Glomerular visceral epithelial cell (primary cell): ENCODE measurements around the gene GJD4.

Experiments used
- DNase-seq: peaks from one replicate; pipeline ENCODE4 v3.0.0-alpha.2; 2016; ENCODE audit errors: extremely low spot score

Gene GJD4

GRCh38 chr10:35579116-35579515 is 26.0 kb upstream of the GJD4 start:
- DNase-seq, result no peak

GRCh38 chr10:35579726-35580422 is 25.3 kb upstream of the GJD4 start:
- DNase-seq, result no peak

- DNase-seq, result no peak
These were observed 24.7 kb upstream of the GJD4 start for GRCh38 chr10:35580423-35580770.

- no peak for DNase-seq
These were observed 23.5 kb upstream of the GJD4 start for GRCh38 chr10:35581655-35582054.

DNA sequence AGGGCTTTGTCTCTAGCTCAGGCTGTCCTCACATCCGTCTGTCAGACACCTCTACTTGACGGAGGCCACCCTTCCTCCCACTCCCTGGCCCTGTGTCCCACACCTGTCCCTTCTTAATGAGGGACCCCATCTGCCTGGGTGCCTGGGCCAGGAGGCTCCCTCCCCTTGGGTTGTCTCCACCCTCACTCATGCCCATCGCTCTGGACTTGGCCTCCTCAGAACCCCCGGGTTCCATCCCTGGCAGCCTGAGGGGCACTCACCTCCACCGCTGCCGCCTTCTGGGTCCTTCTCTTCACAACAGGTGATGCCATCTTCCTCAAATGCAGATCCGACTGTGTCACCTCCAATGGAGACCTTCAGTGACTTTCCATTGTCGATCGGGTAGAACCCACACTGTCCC is 20.2 kb upstream of the GJD4 start:
- no peak for DNase-seq

DNA sequence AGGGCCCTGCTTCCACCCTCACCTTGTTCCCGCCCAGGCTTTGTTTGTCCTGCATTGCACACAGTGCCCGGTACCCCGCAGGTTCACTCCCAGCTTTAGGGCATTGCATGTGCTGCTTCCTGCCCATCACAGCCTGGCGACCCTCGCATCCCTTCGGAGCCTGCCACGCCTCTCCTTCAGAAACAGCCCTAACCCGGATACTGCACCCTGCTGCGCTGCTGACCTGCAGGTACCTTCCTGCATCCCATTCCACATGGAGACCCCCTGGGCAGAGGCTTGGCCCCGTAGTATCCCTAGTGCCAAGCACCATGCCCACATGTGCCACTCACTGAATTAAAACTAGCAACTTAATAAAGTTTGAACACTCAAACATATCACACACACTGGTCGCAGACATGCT is 19.8 kb upstream of the GJD4 start:
- DNase-seq, result no peak

GRCh38 chr10:35585903-35586535 is 19.1 kb upstream of the GJD4 start:
- no peak for DNase-seq

GRCh38 chr10:35588836-35589235 is 16.3 kb upstream of the GJD4 start:
- no peak for DNase-seq

DNA sequence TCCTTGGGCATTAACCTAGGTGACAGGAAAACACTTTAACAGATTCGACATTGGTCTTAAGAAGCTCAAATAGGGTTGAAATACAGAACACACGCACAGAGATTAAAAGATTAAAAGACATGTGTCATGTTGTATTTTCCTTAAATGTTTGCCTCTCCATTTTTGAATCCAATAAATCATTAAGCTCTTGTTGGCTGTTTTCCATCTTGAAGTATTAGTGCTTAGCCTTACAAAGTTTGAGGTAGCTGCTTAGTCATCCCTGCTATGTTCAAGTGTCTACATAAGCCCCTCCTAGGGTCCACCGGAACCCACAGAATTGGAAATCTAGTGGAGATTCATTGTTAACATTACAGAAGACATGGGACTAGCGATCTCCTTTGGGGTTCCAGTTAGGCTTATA is 12.7 kb upstream of the GJD4 start:
- DNase-seq, result no peak

DNA sequence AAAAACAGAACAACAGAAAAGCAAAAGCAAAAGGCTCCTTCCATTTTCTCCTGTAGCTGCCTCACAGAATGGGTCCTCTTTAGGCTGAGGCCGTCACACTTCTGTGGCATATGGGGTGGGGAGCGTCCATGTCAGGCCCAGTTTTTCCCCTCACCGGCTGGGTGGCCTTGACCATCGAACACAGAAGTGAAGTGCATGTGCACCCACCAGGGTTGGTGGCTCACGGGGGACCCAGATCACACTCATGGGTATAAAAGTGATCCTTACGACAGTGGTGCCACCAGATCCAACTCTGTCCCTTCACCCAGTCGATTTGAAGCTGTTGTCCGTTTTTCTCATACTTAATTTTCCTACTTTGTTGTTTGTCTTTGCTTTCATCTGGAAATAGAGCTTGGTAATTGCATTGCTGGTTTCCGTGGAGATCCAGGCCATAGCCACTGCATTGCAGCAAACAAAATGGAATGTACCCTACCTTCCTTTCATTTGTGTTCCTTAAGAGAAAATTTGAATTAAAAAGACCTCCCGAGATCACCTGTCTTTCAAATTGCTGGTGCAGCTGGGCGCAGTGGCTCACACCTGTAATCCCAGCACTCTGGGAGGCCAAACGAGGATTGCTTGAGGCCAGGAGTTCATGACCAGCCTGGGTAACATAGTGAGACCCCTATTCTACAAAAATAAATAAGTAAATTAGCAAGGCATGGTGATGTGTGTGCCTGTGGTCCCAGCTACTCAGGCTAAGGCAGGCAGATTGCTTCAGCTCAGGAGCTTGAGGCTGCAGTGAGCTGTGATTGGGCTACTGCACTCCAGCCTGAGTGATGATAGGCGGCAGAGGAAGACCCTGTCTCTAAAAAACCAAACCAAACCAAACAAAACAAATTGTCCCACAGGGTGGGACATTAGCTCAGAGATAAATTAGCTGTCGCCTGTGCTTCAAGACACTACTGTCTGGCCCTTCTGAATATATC is 10.7 kb upstream of the GJD4 start:
- DNase-seq, result no peak

GRCh38 chr10:35595106-35595505 is 10.0 kb upstream of the GJD4 start:
- no peak for DNase-seq

GRCh38 chr10:35598379-35598778 is 6.8 kb upstream of the GJD4 start:
- no peak for DNase-seq

GRCh38 chr10:35600193-35600592 is 4.9 kb upstream of the GJD4 start:
- no peak for DNase-seq

DNA sequence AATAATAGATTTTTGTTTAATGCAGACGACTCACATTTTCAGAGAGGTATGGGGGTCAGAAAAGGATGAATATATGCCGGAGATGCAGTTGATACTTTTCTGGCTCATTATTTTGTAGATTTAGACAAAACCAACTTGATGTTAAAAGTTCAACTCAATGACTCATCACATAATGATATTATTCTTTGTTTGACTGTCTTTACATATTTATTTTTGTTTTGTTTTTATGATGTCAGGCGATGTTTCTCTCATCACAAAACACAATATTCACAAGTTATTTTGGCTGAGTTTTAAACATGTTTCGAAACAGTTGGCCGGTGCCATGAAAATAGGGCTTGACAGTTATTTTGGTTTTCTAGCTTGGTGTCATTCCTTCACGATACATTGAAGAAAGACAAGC is 1.3 kb downstream of the GJD4 start:
- DNase-seq, result no peak

GRCh38 chr10:35607475-35608327 is 2.6 kb downstream of the GJD4 start:
- peak; percentile 3 for DNase-seq

- no peak for DNase-seq
These were observed 3.2 kb downstream of the GJD4 start for GRCh38 chr10:35608328-35608672.

GRCh38 chr10:35611750-35612149 is 6.6 kb downstream of the GJD4 start:
- DNase-seq, result no peak

GRCh38 chr10:35612385-35613106 is 7.4 kb downstream of the GJD4 start:
- no peak for DNase-seq

GRCh38 chr10:35613107-35613440 is 7.9 kb downstream of the GJD4 start:
- no peak for DNase-seq

- no peak for DNase-seq
These were observed 8.6 kb downstream of the GJD4 start for GRCh38 chr10:35613597-35614226.

DNA sequence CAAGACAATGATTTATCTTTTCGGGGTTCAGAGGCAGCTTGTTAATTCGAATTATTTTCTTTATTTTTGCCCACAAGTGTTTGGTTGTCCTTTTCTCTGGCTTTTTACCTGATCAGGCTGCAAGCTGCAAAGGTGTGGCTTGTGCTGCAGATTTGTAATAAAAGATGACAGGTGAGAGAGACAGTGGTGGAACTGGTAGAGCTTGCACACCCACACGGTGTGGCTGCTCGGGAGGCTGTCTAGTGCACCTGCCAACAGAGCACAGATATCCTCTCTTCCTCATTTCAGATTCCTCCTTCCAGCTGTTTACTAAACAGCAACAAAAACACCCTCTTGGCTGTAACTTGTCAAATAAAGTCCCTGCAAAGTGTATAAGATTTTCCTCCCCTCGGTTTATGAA is 9.2 kb downstream of the GJD4 start:
- no peak for DNase-seq
